ENCODE results near the gene DMXL2. TPM values are rescaled to one million over a fixed set of nuclear protein-coding genes. Genes with fewer than 3 reads are reported as not detected.

Gene DMXL2
- total and polyA plus RNA-seq, 9 of the 15 experiments (the other 6 are each of a cell fraction or from before 2014, with no cell fraction given), result 9.3 to 57.7 (median 30.7) TPM

- TF ChIP-seq ZBTB40 (IDR thresholded peaks at IDR 0.05), result peak; percentile 45; the same call in 1 of the 2 replicates
- no peak for TF ChIP-seq ZBTB40 (CRISPR knock-in tag; IDR thresholded peaks at IDR 0.05)
These were observed 1.3 kb downstream of the DMXL2 start (continued) for GRCh38 chr15:51621155-51621765.
